ENCODE data around the gene KCTD13.

KCTD13 gene

GRCh38 chr16:29925781-29926710 is at the start of gene KCTD13:
TSS of gene KCTD13 (minus strand) at chr16:29926226. CDS start at chr16:29926033, 193 bp downstream.
- peak within 1 kb of the TSS; percentile 95 for H3K4me3 ChIP-seq (ENCODE audit: low read length)
- TF ChIP-seq ZNF274 (IDR thresholded peaks at IDR 0.05; ENCODE audit: low read depth, low read length) = no peak

GRCh38 chr16:29975134-29975538 is 49.1 kb upstream of the KCTD13 start:
- no peak for TF ChIP-seq ZNF274 (IDR thresholded peaks at IDR 0.05; ENCODE audit: low read depth, low read length)
- H3K4me3 ChIP-seq (ENCODE audit: low read length) = peak overlapping the region; percentile 90

- TF ChIP-seq ZNF274 (IDR thresholded peaks at IDR 0.05; ENCODE audit: low read depth, low read length) = no peak
These were observed 48.5 kb upstream of the KCTD13 start for GRCh38 chr16:29974291-29975133.

GRCh38 chr16:29973384-29974246 is 47.6 kb upstream of the KCTD13 start, which contains the start of gene TAOK2:
TSS of gene TAOK2 (plus strand) at chr16:29973868. CDS start at chr16:29977773, 3,905 bp downstream.
- no peak for TF ChIP-seq ZNF274 (IDR thresholded peaks at IDR 0.05; ENCODE audit: low read depth, low read length)
- H3K4me3 ChIP-seq (ENCODE audit: low read length) = peak within 1 kb of the TSS; percentile 90

More at GRCh38 chr16:29974291-29975133, 48.5 kb upstream of the KCTD13 start:
- H3K4me3 ChIP-seq (ENCODE audit: low read length) = peak overlapping the region; percentile 90

- H3K4me3 ChIP-seq (ENCODE audit: low read length) = no peak overlapping the region
- TF ChIP-seq ZNF274 (IDR thresholded peaks at IDR 0.05; ENCODE audit: low read depth, low read length) = no peak
These were observed 47.0 kb upstream of the KCTD13 start for GRCh38 chr16:29972992-29973383.

- no peak overlapping the region for H3K4me3 ChIP-seq (ENCODE audit: low read length)
- no peak for TF ChIP-seq ZNF274 (IDR thresholded peaks at IDR 0.05; ENCODE audit: low read depth, low read length)
These were observed 46.5 kb upstream of the KCTD13 start for GRCh38 chr16:29972500-29972899.

- no peak for TF ChIP-seq ZNF274 (IDR thresholded peaks at IDR 0.05; ENCODE audit: low read depth, low read length)
- no peak overlapping the region for H3K4me3 ChIP-seq (ENCODE audit: low read length)
These were observed 45.3 kb upstream of the KCTD13 start for GRCh38 chr16:29971304-29971703.

- TF ChIP-seq ZNF274 (IDR thresholded peaks at IDR 0.05; ENCODE audit: low read depth, low read length) = no peak
- no peak overlapping the region for H3K4me3 ChIP-seq (ENCODE audit: low read length)
These were observed 42.2 kb upstream of the KCTD13 start for GRCh38 chr16:29968205-29968604.

GRCh38 chr16:29963021-29963743 is 37.2 kb upstream of the KCTD13 start:
- TF ChIP-seq ZNF274 (IDR thresholded peaks at IDR 0.05; ENCODE audit: low read depth, low read length) = no peak

GRCh38 chr16:29962344-29962994 is 36.4 kb upstream of the KCTD13 start:
- H3K4me3 ChIP-seq (ENCODE audit: low read length) = peak overlapping the region; percentile 66
- TF ChIP-seq ZNF274 (IDR thresholded peaks at IDR 0.05; ENCODE audit: low read depth, low read length) = no peak

More at GRCh38 chr16:29963021-29963743, 37.2 kb upstream of the KCTD13 start:
- no peak overlapping the region; the same call in 1 of the 2 replicates for H3K4me3 ChIP-seq (ENCODE audit: low read length)

- H3K4me3 ChIP-seq (ENCODE audit: low read length) = peak within 1 kb of the TSS; percentile 66
- no peak for TF ChIP-seq ZNF274 (IDR thresholded peaks at IDR 0.05; ENCODE audit: low read depth, low read length)
These were observed 35.7 kb upstream of the KCTD13 start, which contains the start of gene TMEM219 for GRCh38 chr16:29961479-29962343. TSS of gene TMEM219 (plus strand) at chr16:29962079. CDS start at chr16:29963144, 1,065 bp downstream.

Data from GM08714 (cell line).